HT-29 (cell line): ENCODE results near the gene TRAPPC12. TPM values are rescaled to one million over a fixed set of nuclear protein-coding genes. Genes with fewer than 3 reads are reported as not detected.
"Not testable (repeated sequence)": the region's sequence is repeated elsewhere in the genome, so short reads cannot be mapped to it uniquely, and the experiment has no call there.

Source experiments
- DNase-seq: peaks from one replicate; pipeline ENCODE4 v3.0.0-alpha.2; 2015; ENCODE audit warnings: low spot score
- total RNA-seq: library from RNA; depleted of rRNA; stranded (reverse); fragments of >200 nt; shearing (Covaris generic); gene quantifications from 2 replicates; pipeline ENCODE4 v1.2.3, GENCODE V29; 2014; rRNA removed

The TRAPPC12 gene
- 77.7 and 86.8 TPM in 2 replicates for total RNA-seq

GRCh38 chr2:3379647-3380534 lies at the start of gene TRAPPC12:
TRAPPC12 (plus strand) TSS chr2:3379694; CDS start chr2:3387624, 7,930 bp downstream.
- DNase-seq: peak; percentile 96

- DNase-seq: no peak
Measured at GRCh38 chr2:3332133-3332532, 47.4 kb upstream of the TRAPPC12 start.

GRCh38 chr2:3334392-3335345 lies 44.8 kb upstream of the TRAPPC12 start:
- no peak for DNase-seq

DNA sequence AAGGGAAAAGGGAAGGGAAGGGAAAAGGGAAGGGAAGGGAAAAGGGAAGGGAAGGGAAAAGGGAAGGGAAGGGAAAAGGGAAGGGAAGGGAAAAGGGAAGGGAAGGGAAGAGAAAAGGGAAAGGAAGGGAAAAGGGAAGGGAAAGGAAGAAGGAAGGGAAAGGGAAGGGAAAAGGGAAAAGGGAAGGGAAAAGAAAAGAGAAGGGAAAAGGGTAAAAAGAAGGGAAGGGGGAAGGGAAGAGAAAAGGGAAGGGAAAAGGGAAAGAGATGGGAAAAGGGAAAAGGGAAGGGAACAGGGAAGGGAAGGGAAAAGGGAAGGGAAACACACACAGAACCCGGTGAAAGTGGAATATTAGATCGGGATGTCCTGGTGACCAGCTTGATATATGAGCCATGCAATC lies 42.6 kb upstream of the TRAPPC12 start:
- no peak for DNase-seq

- no peak for DNase-seq
Measured at GRCh38 chr2:3338340-3338739, 41.2 kb upstream of the TRAPPC12 start.

DNA sequence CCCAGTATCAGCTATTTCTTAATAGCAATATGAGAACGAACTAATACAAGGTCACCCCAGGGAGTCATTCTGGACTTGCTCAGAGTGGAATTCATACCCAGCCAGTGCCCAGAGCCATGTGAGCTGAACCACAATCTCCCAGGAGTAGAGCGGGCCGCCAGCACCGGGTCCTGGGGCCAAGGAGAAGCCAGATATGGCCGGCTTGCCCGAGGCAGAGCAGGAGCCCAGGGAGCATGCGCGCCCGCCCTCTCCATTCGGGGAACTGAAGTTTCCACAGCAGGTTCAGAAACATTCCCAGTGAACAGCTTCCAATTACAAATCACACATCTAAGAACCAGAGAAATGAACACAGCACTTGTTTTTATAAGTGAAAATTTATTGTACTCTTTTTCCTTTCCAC lies 39.4 kb upstream of the TRAPPC12 start:
- no peak for DNase-seq

DNA sequence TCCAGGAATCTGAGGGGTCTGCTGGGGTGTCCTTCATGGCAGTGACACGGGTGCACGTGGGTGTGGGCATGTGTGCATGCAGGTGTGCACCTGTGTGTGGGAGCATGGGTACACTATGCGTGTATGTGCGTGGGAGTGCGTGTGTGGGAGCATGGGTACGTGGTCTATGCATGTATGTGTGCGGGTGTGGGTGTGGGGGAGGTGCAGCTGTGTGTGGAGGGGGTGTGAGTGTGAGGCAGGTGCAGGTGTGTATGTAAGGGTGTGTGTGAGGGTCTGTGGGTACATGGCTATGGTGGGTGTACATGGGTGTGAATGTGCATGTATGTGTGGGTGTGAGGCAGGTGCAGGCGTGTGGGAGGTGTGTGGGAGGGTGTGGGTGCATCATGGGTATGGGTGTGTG lies 38.2 kb upstream of the TRAPPC12 start:
- no peak for DNase-seq

GRCh38 chr2:3342324-3342723 lies 37.2 kb upstream of the TRAPPC12 start:
- DNase-seq: no peak

DNA sequence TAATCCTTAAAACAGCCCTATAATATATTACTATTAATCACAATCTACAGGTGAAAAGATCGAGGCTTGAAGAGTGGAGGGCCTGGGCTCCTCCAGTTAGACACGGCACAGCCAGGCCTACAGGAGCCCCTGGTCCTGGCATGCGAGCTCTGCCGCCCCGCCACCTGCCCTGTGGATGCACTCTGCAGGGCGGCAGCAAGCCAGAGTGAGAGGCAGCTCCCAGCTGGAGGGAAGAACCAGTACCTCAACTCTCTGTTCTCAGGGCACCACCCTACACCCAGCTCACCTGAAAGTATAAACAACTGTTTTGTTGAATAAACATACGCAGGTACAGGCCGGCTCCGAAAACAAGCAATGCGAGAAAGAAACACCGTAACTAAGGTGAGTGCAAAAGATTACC lies 36.5 kb upstream of the TRAPPC12 start:
- no peak for DNase-seq

- DNase-seq: no peak
Measured at GRCh38 chr2:3344897-3345296, 34.6 kb upstream of the TRAPPC12 start.

GRCh38 chr2:3345621-3346020 lies 33.9 kb upstream of the TRAPPC12 start:
- no peak for DNase-seq

DNA sequence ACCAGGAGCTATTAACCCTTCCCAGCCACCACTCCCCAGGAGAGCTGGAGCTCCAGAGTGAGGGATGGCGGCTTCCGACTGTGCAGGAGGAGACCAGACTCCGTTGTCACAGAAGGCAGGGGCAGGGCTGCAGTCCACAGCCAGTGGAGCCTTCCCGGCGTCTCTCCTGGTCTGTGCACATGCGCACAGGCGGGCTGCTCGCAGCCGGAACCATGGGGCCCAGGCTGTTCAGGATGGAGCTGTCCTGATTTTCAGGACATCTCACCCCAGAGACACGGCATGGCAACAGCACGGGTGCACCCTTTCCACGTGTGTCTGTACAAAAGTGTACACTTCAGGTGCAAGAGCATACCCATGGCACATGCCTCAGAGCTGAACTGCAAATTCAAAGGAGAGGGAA lies 30.7 kb upstream of the TRAPPC12 start:
- DNase-seq: no peak

- DNase-seq: no peak
Measured at GRCh38 chr2:3349211-3349693, 30.2 kb upstream of the TRAPPC12 start.

DNA sequence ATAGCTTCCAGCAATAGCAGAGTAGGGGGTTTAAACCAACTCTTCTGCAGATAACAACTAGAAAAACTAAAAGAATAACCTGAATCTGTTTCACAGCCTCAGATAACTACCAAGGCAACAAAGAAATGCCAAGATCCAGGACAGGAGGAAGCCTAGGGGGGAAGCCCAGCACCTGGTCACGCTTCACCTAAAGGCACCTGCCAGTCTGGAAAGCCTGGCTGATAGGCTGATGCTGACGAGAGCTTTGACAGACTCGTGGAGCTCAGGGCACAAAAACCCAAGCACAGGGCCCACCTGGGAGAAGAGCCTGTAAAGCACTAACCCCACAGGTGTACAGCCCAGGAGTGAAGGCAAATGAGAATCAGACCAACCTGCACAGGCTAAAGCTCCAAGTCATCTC lies 24.5 kb upstream of the TRAPPC12 start:
- DNase-seq: no peak

- no peak for DNase-seq
Measured at GRCh38 chr2:3355951-3356569, 23.4 kb upstream of the TRAPPC12 start.

- no peak for DNase-seq
Measured at GRCh38 chr2:3356799-3357198, 22.7 kb upstream of the TRAPPC12 start.

DNA sequence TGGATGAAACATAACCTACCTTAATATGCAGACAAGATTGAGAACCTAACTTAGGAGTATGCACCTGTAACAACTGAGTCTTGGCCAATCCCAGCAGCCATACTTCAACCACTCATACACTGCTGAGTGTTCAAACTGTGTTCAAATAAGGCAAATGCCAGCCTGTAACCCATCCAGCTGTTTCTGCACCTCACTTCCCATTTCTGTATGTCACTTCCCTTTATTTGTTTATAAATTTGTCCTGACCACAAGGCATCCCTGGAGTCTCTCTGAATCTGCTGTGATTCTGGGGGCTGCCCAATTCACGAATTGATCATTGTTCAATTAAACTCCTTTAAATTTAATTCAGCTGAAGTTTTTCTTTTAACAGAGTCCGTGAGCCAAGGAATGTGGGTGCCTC lies 22.0 kb upstream of the TRAPPC12 start:
- DNase-seq: not testable (repeated sequence)

DNA sequence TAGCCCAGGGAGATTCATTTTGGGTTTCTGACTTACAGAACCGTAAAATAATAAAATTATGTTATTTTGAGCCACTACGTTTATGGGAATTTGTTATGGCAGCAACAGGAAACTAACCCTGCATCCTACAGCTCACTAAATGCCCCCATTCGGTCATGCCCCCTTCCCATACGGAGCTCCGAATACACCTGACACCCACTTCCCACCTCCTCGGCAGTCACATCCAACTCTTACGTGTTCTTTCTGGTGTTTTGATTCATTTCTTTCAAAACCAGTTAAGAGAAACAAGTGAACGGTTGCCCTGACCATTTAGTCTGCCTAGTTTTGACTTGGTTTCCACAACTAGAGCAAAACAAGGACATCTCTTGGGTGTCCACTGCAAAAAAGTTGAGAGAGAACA lies 21.6 kb upstream of the TRAPPC12 start:
- no peak for DNase-seq

- no peak for DNase-seq
Measured at GRCh38 chr2:3361518-3362389, 17.7 kb upstream of the TRAPPC12 start.

DNA sequence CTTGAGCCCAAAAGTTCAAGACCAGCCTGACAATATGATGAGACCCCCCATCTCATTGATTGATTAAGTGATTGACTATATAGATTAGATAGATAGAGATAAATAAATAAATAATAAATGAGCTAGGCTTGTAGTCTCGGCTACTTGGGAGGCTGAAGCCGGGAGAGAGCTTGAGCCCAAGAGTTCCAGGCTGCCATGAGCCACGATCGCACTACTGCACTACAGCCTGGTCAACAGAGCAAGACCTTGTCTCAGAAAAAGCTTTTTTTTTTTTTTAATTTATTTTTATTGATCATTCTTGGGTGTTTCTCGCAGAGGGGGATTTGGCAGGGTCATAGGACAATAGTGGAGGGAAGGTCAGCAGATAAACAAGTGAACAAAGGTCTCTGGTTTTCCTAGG lies 14.3 kb upstream of the TRAPPC12 start:
- DNase-seq: no peak

DNA sequence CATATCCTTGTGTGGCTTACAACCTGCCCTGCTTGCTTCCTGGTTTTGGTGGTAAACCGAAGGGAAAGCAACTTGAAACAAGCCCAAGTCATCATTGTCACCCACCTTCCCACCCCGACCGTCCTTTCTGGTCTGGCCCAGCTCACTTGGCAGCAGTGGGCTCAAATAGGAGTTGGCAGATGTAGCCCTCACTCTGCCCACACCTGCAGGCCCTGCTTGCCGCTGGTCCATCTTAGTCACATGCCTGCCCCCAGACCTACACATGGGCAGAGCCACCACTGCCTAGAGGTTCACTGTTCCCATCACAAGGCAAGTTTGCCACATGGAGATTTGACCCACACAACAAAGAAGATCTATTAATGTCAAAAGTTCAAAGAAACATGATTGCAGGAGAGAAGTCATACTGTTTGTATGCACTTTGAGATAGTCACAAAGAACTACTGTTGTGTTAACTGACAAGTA lies 11.2 kb upstream of the TRAPPC12 start:
- DNase-seq: peak; percentile 20
